OCI-LY1 (cell line): ENCODE results near the gene CCDC9B.

ENCODE experiments used
- EZH2 ChIP-seq: fragments of 200-600 bp; sonication (generic), shearing (Covaris generic); IDR thresholded peaks from 2 replicates; pipeline ENCODE4 v1.8.0; 2017; ENCODE audit warnings: borderline replicate concordance, mixed run types, mild to moderate bottlenecking, antibody characterized with exemption, low read length, moderate library complexity, mixed read lengths
- TF ChIP-seq, protein P1 (sequence below): fragments of 200-600 bp; sonication (generic), shearing (Covaris generic); IDR thresholded peaks from 2 replicates; pipeline ENCODE4 v1.5.1; 2017; ENCODE audit warnings: mild to moderate bottlenecking, antibody characterized with exemption, low read length, moderate library complexity, mixed read lengths

DNA sequence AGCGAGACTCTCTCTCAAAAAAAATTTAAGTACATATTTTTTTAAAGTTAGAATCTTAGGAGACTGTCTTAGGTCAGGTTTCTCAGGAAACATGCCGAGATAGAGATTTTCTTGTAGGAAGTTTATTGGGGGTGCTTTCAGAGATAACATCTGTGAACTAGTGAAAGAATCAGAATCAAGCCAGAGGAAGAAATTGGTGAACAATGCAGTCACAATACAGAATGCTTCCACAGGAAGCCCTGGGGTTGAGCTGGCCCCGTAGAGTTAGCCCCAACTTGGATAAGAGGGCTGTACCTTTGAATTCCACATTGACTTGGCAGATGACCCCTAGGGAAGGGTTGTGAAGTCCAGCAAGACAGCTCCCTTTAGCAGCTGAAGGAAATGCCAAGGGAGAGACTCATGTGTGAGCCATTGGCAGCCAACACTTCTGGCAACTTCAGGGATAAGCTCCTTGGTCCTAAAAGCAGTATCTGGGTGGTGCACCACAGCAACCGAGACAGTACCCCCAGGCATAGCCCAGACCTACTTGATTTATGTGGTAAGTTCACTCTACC lies 25.9 kb downstream of the CCDC9B start:
- TF ChIP-seq, protein P1, sequence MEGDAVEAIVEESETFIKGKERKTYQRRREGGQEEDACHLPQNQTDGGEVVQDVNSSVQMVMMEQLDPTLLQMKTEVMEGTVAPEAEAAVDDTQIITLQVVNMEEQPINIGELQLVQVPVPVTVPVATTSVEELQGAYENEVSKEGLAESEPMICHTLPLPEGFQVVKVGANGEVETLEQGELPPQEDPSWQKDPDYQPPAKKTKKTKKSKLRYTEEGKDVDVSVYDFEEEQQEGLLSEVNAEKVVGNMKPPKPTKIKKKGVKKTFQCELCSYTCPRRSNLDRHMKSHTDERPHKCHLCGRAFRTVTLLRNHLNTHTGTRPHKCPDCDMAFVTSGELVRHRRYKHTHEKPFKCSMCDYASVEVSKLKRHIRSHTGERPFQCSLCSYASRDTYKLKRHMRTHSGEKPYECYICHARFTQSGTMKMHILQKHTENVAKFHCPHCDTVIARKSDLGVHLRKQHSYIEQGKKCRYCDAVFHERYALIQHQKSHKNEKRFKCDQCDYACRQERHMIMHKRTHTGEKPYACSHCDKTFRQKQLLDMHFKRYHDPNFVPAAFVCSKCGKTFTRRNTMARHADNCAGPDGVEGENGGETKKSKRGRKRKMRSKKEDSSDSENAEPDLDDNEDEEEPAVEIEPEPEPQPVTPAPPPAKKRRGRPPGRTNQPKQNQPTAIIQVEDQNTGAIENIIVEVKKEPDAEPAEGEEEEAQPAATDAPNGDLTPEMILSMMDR: no peak
- TF ChIP-seq EZH2: no peak
